ENCODE results near the gene GRB10. TPM values are rescaled to one million over a fixed set of nuclear protein-coding genes. Genes with fewer than 3 reads are reported as not detected.
"Not testable (repeated sequence)": the region's sequence is repeated elsewhere in the genome, so short reads cannot be mapped to it uniquely, and the experiment has no call there.

The GRB10 gene
- total RNA-seq, 4 donors from 2014 or later: 40.4 to 88.6 (median 61.1) TPM

- Histone ChIP-seq H3K4me1 (no peaks in the 10 kb centered on the region), H3K27ac (no peak overlapping the region), H3K36me3 (no peaks in the 10 kb centered on the region), H3K4me3 (no peak overlapping the region), H3K27me3 (no peaks in the 10 kb centered on the region), H3K9me3 (no peaks in the 10 kb centered on the region)
- DNase-seq: no peak
- no peak for TF ChIP-seq CTCF (IDR thresholded peaks at IDR 0.05 in 4 of 5, conservative IDR thresholded peaks at IDR 0.05 in 1 of 5)
- no peak for TF ChIP-seq POLR2A (IDR thresholded peaks at IDR 0.05)
- intact Hi-C loops (cut with DNase I; ENCODE audit: low total_unique reads) (no loop called here), in situ Hi-C loops (cut with MboI; ENCODE audit: low sequenced_read_pairs in 4 of 4) (no loop called here)
- no peak for ATAC-seq
Observed at GRCh38 chr7:50584793-50585408, 197.8 kb downstream of the GRB10 start.

- intact Hi-C loops (cut with DNase I; ENCODE audit: low total_unique reads): no loop called here
- DNase-seq: no peak
- no peak for ATAC-seq
Observed at GRCh38 chr7:50584386-50584785, 198.3 kb downstream of the GRB10 start.

GRCh38 chr7:50583295-50583694 is 199.4 kb downstream of the GRB10 start:
- H3K27me3 ChIP-seq; ATAC-seq; H3K9me3 ChIP-seq; H3K36me3 ChIP-seq; DNase-seq; H3K4me3 ChIP-seq; H3K27ac ChIP-seq; in situ Hi-C loops (cut with MboI; ENCODE audit: low sequenced_read_pairs in 4 of 4); H3K4me1 ChIP-seq; intact Hi-C loops (cut with DNase I; ENCODE audit: low total_unique reads): not testable (repeated sequence)

More at GRCh38 chr7:50584386-50584785, 198.3 kb downstream of the GRB10 start:
- no peak overlapping the region for H3K4me3 ChIP-seq
- H3K9me3 ChIP-seq: no peaks in the 10 kb centered on the region
- in situ Hi-C loops (cut with MboI; ENCODE audit: low sequenced_read_pairs in 4 of 4): no loop called here
- H3K27me3 ChIP-seq: no peaks in the 10 kb centered on the region
- no peaks in the 10 kb centered on the region for H3K4me1 ChIP-seq
- no peaks in the 10 kb centered on the region for H3K36me3 ChIP-seq
- H3K27ac ChIP-seq: no peak overlapping the region
- TF ChIP-seq POLR2A (IDR thresholded peaks at IDR 0.05) (no peak), CTCF (IDR thresholded peaks at IDR 0.05 in 4 of 5, conservative IDR thresholded peaks at IDR 0.05 in 1 of 5) (no peak)

GRCh38 chr7:50582271-50582670 is 200.4 kb downstream of the GRB10 start:
- intact Hi-C loops (cut with DNase I; ENCODE audit: low total_unique reads); DNase-seq: not testable (repeated sequence)

GRCh38 chr7:50580666-50581065 is 202.0 kb downstream of the GRB10 start:
- H3K27ac ChIP-seq; H3K27me3 ChIP-seq; ATAC-seq; H3K4me1 ChIP-seq; H3K4me3 ChIP-seq; DNase-seq; in situ Hi-C loops (cut with MboI; ENCODE audit: low sequenced_read_pairs in 4 of 4); intact Hi-C loops (cut with DNase I; ENCODE audit: low total_unique reads); H3K9me3 ChIP-seq; H3K36me3 ChIP-seq: not testable (repeated sequence)

More at GRCh38 chr7:50582271-50582670, 200.4 kb downstream of the GRB10 start:
- ATAC-seq; H3K4me1 ChIP-seq; H3K9me3 ChIP-seq; H3K36me3 ChIP-seq; in situ Hi-C loops (cut with MboI; ENCODE audit: low sequenced_read_pairs in 4 of 4); H3K27me3 ChIP-seq; H3K4me3 ChIP-seq; H3K27ac ChIP-seq: not testable (repeated sequence)

- ATAC-seq (no peak), DNase-seq (no peak)
- intact Hi-C loops (cut with DNase I; ENCODE audit: low total_unique reads) (no loop called here), in situ Hi-C loops (cut with MboI; ENCODE audit: low sequenced_read_pairs in 4 of 4) (no loop called here)
- Histone ChIP-seq H3K4me1 (no peaks in the 10 kb centered on the region), H3K27me3 (no peaks in the 10 kb centered on the region), H3K36me3 (no peaks in the 10 kb centered on the region), H3K9me3 (no peaks in the 10 kb centered on the region), H3K4me3 (no peak overlapping the region), H3K27ac (no peak overlapping the region)
- TF ChIP-seq CTCF (IDR thresholded peaks at IDR 0.05 in 4 of 5, conservative IDR thresholded peaks at IDR 0.05 in 1 of 5): no peak
- TF ChIP-seq POLR2A (IDR thresholded peaks at IDR 0.05): no peak
Observed at GRCh38 chr7:50580057-50580456, 202.6 kb downstream of the GRB10 start.

GRCh38 chr7:50578105-50578504 is 204.6 kb downstream of the GRB10 start:
- H3K27ac ChIP-seq; H3K36me3 ChIP-seq; H3K4me1 ChIP-seq; DNase-seq; H3K27me3 ChIP-seq; H3K9me3 ChIP-seq; in situ Hi-C loops (cut with MboI; ENCODE audit: low sequenced_read_pairs in 4 of 4); intact Hi-C loops (cut with DNase I; ENCODE audit: low total_unique reads); H3K4me3 ChIP-seq; ATAC-seq: not testable (repeated sequence)
